ENCODE results near the gene NIBAN1. TPM values are rescaled to one million over a fixed set of nuclear protein-coding genes. Genes with fewer than 3 reads are reported as not detected.

NIBAN1 gene
- total and polyA plus RNA-seq, 2 experiments from 2014 or later, result 0.05 to 0.66 TPM

DNA sequence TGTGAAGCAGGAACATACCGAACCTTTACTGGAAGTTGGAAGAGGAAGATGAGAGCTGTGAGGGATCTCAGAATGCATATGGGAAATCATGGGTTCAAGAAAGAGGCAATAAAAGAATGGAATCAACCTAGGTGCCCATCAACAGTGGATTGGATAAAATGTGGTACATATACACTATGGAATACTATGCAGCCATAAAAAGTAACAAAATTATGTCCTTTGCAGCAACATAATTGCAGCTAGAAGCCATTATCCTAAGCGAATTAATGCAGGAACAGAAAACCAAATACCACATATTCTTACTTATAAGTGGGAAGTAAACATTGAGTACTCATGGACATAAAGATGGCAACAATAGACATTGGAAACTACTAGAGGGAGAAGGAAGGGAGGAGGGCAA lies 40.4 kb downstream of the NIBAN1 start:
- H3K9me3 ChIP-seq (ENCODE audit: low read depth), result no peaks in the 10 kb centered on the region
- no peaks in the 10 kb centered on the region for H3K36me3 ChIP-seq
- H3K27ac ChIP-seq, result no peak overlapping the region
- TF ChIP-seq, protein P1, sequence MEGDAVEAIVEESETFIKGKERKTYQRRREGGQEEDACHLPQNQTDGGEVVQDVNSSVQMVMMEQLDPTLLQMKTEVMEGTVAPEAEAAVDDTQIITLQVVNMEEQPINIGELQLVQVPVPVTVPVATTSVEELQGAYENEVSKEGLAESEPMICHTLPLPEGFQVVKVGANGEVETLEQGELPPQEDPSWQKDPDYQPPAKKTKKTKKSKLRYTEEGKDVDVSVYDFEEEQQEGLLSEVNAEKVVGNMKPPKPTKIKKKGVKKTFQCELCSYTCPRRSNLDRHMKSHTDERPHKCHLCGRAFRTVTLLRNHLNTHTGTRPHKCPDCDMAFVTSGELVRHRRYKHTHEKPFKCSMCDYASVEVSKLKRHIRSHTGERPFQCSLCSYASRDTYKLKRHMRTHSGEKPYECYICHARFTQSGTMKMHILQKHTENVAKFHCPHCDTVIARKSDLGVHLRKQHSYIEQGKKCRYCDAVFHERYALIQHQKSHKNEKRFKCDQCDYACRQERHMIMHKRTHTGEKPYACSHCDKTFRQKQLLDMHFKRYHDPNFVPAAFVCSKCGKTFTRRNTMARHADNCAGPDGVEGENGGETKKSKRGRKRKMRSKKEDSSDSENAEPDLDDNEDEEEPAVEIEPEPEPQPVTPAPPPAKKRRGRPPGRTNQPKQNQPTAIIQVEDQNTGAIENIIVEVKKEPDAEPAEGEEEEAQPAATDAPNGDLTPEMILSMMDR (IDR thresholded peaks at IDR 0.05; ENCODE audit: low read depth, low read length), result no peak
- H3K4me1 ChIP-seq (ENCODE audit: low read depth), result no peaks in the 10 kb centered on the region
- H3K4me3 ChIP-seq, result no peak overlapping the region
- no peak for DNase-seq (ENCODE audit: low read depth in 1 of 2, low spot score in 1 of 2)
- no peaks in the 10 kb centered on the region for H3K27me3 ChIP-seq

DNA sequence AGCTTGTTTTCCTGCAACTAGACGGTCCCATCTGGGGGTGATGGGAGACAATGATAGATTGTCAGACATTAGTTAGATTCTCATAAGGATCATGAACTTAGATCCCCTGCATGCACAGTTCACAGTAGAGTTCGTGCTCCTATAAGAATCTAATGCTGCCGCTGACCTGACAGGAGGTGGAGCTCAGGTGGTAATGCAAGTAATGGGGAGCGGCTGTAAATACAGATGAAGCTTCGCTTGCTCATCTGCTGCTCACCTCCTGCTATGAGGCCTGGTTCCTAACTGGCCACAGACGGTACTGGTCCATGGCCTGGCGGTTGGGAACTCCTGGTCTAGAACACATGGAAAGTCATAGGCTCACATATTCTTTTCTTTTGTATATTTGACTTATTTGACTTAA lies 42.0 kb downstream of the NIBAN1 start:
- Histone ChIP-seq H3K27ac (no peak overlapping the region), H3K4me1 (ENCODE audit: low read depth) (no peaks in the 10 kb centered on the region), H3K36me3 (no peaks in the 10 kb centered on the region), H3K9me3 (ENCODE audit: low read depth) (no peaks in the 10 kb centered on the region), H3K4me3 (no peak overlapping the region), H3K27me3 (no peaks in the 10 kb centered on the region)
- no peak for DNase-seq (ENCODE audit: low read depth in 1 of 2, low spot score in 1 of 2)
- TF ChIP-seq, protein P1 (IDR thresholded peaks at IDR 0.05; ENCODE audit: low read depth, low read length), result no peak

DNA sequence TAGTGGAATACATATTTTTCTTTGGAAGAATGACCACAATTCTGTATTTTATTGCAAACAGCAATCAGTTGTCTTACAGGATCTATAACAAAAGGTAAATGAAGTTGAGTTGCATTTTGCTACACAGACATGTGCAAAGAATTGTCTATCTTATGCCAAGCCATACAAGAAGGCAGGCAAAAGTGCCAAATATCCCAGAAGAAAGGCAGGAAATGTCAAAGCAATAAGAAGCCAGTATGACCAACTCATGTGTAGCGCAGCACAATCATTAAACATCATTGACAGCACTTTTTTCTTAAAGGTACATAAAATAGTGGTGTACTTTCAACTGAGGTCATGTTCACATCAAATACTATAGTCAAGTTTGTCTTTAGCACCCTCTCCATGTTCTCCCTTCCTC lies 42.7 kb downstream of the NIBAN1 start:
- no peaks in the 10 kb centered on the region for H3K4me1 ChIP-seq (ENCODE audit: low read depth)
- no peak overlapping the region for H3K27ac ChIP-seq
- H3K9me3 ChIP-seq (ENCODE audit: low read depth), result no peaks in the 10 kb centered on the region
- no peak overlapping the region for H3K4me3 ChIP-seq
- TF ChIP-seq, protein P1 (IDR thresholded peaks at IDR 0.05; ENCODE audit: low read depth, low read length), result no peak
- DNase-seq (ENCODE audit: low read depth in 1 of 2, low spot score in 1 of 2), result no peak
- H3K27me3 ChIP-seq, result no peaks in the 10 kb centered on the region
- no peaks in the 10 kb centered on the region for H3K36me3 ChIP-seq

DNA sequence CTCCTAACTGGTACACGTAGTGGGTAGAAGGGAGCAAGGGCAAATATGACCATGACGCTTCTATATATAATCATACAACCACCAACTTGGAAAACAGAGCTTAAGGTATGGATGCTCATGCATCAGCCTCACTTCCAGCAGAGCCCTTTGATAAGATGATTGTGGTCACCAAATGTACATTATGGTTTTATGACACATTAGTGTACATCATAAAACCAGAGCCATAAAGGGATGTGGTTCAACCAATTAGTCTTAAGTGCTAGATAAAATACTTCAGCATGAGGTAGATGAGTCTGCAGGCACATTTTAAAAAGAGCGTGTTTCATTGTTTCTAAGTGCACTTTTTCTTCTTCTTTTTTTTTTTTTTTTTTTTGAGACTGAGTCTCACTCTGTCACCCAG lies 43.7 kb downstream of the NIBAN1 start:
- TF ChIP-seq, protein P1 (IDR thresholded peaks at IDR 0.05; ENCODE audit: low read depth, low read length), result no peak
- Histone ChIP-seq H3K27ac (no peak overlapping the region), H3K27me3 (no peaks in the 10 kb centered on the region), H3K36me3 (no peaks in the 10 kb centered on the region), H3K4me3 (no peak overlapping the region), H3K4me1 (ENCODE audit: low read depth) (no peaks in the 10 kb centered on the region), H3K9me3 (ENCODE audit: low read depth) (no peaks in the 10 kb centered on the region)
- DNase-seq (ENCODE audit: low read depth in 1 of 2, low spot score in 1 of 2), result no peak

DNA sequence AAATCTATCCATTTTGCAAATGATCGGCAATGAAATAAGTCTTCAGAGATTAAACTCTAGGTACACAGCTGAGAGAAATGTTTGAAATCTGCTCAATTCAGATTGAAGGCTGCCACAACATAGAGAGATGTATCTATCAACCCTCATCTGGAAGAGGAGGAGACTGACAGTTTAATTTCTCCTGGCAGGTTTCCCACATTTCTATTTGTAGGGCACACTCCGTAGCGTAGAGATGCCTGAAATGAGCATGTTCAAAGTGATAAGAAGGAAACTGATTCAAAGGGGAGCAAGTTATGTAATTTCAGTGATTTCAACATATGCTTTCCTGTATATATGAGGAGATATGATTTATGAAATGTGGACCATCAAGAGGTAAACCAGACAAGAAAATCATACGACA lies 44.1 kb downstream of the NIBAN1 start:
- peak in 1 of 2 donors; percentile 29 for DNase-seq (ENCODE audit: low read depth in 1 of 2, low spot score in 1 of 2)
- Histone ChIP-seq H3K4me1 (ENCODE audit: low read depth) (no peaks in the 10 kb centered on the region), H3K4me3 (no peak overlapping the region), H3K27me3 (no peaks in the 10 kb centered on the region), H3K36me3 (no peaks in the 10 kb centered on the region), H3K27ac (no peak overlapping the region), H3K9me3 (ENCODE audit: low read depth) (no peaks in the 10 kb centered on the region)
- TF ChIP-seq, protein P1 (IDR thresholded peaks at IDR 0.05; ENCODE audit: low read depth, low read length), result no peak

DNA sequence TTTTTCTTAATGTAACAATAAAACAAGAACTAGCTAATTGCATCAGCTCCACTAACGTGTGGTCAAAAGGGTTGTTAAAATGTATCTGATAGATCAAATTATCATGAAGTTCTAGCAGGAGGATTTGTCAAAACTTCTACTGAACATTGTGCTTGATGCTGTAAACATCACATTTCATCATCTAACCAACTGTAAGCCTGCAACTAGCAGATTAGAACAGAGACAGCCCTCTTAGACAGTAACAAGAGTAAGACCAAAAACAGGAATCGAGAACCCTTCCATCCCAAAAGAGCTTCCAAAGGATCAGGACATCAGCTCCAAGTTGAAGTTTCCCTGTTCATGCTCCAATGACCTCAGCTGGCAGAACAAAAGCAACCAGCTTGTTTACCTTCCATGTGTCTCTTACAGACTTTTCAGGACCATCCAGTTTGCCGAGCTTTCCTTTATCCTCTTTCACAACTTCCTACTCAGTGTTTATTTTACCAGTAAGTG lies 44.6 kb downstream of the NIBAN1 start:
- H3K27me3 ChIP-seq, result no peaks in the 10 kb centered on the region
- H3K4me3 ChIP-seq, result no peak overlapping the region
- DNase-seq (ENCODE audit: low read depth in 1 of 2, low spot score in 1 of 2), result peak in 1 of 2 donors; percentile 43
- H3K9me3 ChIP-seq (ENCODE audit: low read depth), result no peaks in the 10 kb centered on the region
- H3K27ac ChIP-seq, result no peak overlapping the region
- no peaks in the 10 kb centered on the region for H3K4me1 ChIP-seq (ENCODE audit: low read depth)
- TF ChIP-seq, protein P1 (IDR thresholded peaks at IDR 0.05; ENCODE audit: low read depth, low read length), result no peak
- no peaks in the 10 kb centered on the region for H3K36me3 ChIP-seq

All from cardiac muscle cell (in vitro differentiated cells and primary cell).